HCT116 (cell line): Measurements from ENCODE around the gene MYO7B. TPM values are rescaled to one million over a fixed set of nuclear protein-coding genes. Genes with fewer than 3 reads are reported as not detected.

Experiments
- ATAC-seq: fragments of 200-7000 bp; cut with Tn5 transposase; 2 replicates; pipeline ENCODE4 v1.9.1; 2020; ENCODE audit warnings: mild to moderate bottlenecking, moderate library complexity
- BruUV-seq: library from RNA; stranded (reverse); fragments of 400-500 nt; replicated peaks from 2 replicates; lab custom pipeline; 2021; lab: Mats Ljungman, UMichigan
- CTCF ChIA-PET: fragments of 300-600 bp; sonication (Branson Sonifier 250); formaldehyde crosslinking; loops from one replicate; lab custom pipeline; 2021; ENCODE audit warnings: antibody characterized with exemption; lab: Charles Lee
- POLR2A ChIA-PET: fragments of 300-600, 350-600 bp; sonication (Branson Sonifier 250); formaldehyde crosslinking; loops from one replicate; lab custom pipeline; 2021; ENCODE audit warnings: antibody characterized with exemption; lab: Charles Lee
- RAD21 ChIA-PET, 2 experiments: fragments of 300-600 bp; sonication (Branson Sonifier 250); formaldehyde crosslinking; loops; one replicate each; lab custom pipeline; 2023; ENCODE audit warnings: low total read pairs in 2 of 2; ENCODE audit not compliant: uncharacterized antibody in 2 of 2, unreplicated experiment in 2 of 2, low non-redundant PET in 1 of 2; lab: Charles Lee
- DNase-seq: peaks from one replicate; pipeline ENCODE4 v3.0.0-alpha.2; 2010; ENCODE audit warnings: low read depth, low spot score
- H2AFZ ChIP-seq: fragments of 200-600 bp; shearing (Covaris generic), sonication (generic); 2 replicates; pipeline ENCODE4 v1.6.1; 2017; ENCODE audit warnings: low read depth, mixed run types, mixed read lengths, antibody characterized with exemption, low read length; ENCODE audit not compliant: poor library complexity, severe bottlenecking
- H3K27ac ChIP-seq: 2 replicates; pipeline ENCODE4 v1.5.1; 2012; ENCODE audit warnings: low read depth, low read length
- H3K27me3 ChIP-seq: fragments of 200-600 bp; sonication (generic); 2 replicates; pipeline ENCODE4 v1.6.1; 2016; ENCODE audit warnings: mixed run types, low read length, mixed read lengths; ENCODE audit not compliant: insufficient read depth
- H3K36me3 ChIP-seq, 2 experiments: fragments of 200-500 bp in 1 of 2; fragments of 200-600 bp in 1 of 2; sonication (Bioruptor generic) in 1 of 2; sonication (generic) in 1 of 2; 2 replicates each; pipeline versions ENCODE4 v1.5.1 to v1.6.1; 2014 to 2016; ENCODE audit warnings: low read length in 2 of 2, inconsistent platforms in 1 of 2, mixed read lengths in 1 of 2, mixed run types in 1 of 2; ENCODE audit not compliant: insufficient read depth in 2 of 2, control insufficient read depth in 1 of 2
- H3K4me1 ChIP-seq, 2 experiments: fragments of 200-600 bp in 1 of 2; sonication (generic) in 1 of 2; 2 replicates each; pipeline versions ENCODE4 v1.5.1 to v1.6.1; 2012 to 2017; ENCODE audit warnings: low read length in 2 of 2, inconsistent platforms in 1 of 2, mild to moderate bottlenecking in 1 of 2, mixed read lengths in 1 of 2, mixed run types in 1 of 2, moderate library complexity in 1 of 2; ENCODE audit not compliant: insufficient read depth in 2 of 2, control insufficient read depth in 1 of 2
- H3K4me2 ChIP-seq: fragments of 200-600 bp; sonication (generic); 2 replicates; pipeline ENCODE4 v1.6.1; 2017; ENCODE audit warnings: mixed run types, low read length, mixed read lengths
- H3K4me3 ChIP-seq, 2 experiments: fragments of 200-600 bp in 1 of 2; sonication (generic) in 1 of 2; replicated peaks in 1 of 2; 2 replicates each; pipeline ENCODE4 v1.5.1; 2011 to 2016; ENCODE audit warnings: low read length in 2 of 2, control low read depth in 1 of 2, low read depth in 1 of 2, mild to moderate bottlenecking in 1 of 2, mixed read lengths in 1 of 2, mixed run types in 1 of 2
- H3K79me2 ChIP-seq: fragments of 200-600 bp; sonication (generic); 2 replicates; pipeline ENCODE4 v1.6.1; 2017; ENCODE audit warnings: mild to moderate bottlenecking, mixed run types, low read length, moderate library complexity, mixed read lengths; ENCODE audit not compliant: insufficient read depth
- H3K9ac ChIP-seq: fragments of 200-600 bp; sonication (generic); 2 replicates; pipeline ENCODE4 v1.6.1; 2016; ENCODE audit warnings: low read length, mixed read lengths
- H3K9me2 ChIP-seq: fragments of 200-600 bp; sonication (generic), shearing (Covaris generic); 2 replicates; pipeline ENCODE4 v1.6.1; 2017; ENCODE audit warnings: mixed run types, mild to moderate bottlenecking, moderate library complexity; ENCODE audit not compliant: insufficient read depth
- H3K9me3 ChIP-seq, 2 experiments: fragments of 200-500 bp in 1 of 2; fragments of 200-600 bp in 1 of 2; sonication (Bioruptor generic) in 1 of 2; sonication (generic) in 1 of 2; 2 replicates each; pipeline ENCODE4 v1.6.1; 2014 to 2017; ENCODE audit warnings: low read length in 2 of 2, mixed read lengths in 2 of 2, inconsistent platforms in 1 of 2, low read depth in 1 of 2, mild to moderate bottlenecking in 1 of 2, mixed run types in 1 of 2, moderate library complexity in 1 of 2; ENCODE audit not compliant: control insufficient read depth in 1 of 2, insufficient read depth in 1 of 2
- H4K20me1 ChIP-seq: fragments of 200-600 bp; sonication (generic), shearing (Covaris generic); 2 replicates; pipeline ENCODE4 v1.6.1; 2017; ENCODE audit warnings: mixed run types, mild to moderate bottlenecking, moderate library complexity; ENCODE audit not compliant: insufficient read depth
- CEBPB ChIP-seq: IDR thresholded peaks from 2 replicates; pipeline ENCODE4 v1.6.1; 2012; ENCODE audit warnings: low read depth
- EGR1 ChIP-seq: IDR thresholded peaks from 2 replicates; pipeline ENCODE4 v1.6.1; 2012; ENCODE audit warnings: low read depth
- ELF1 ChIP-seq: IDR thresholded peaks from 2 replicates; pipeline ENCODE4 v1.6.1; 2012; ENCODE audit warnings: low read depth, borderline replicate concordance
- EZH2phosphoT487 ChIP-seq: fragments of 200-600 bp; IDR thresholded peaks from 2 replicates; pipeline ENCODE4 v1.6.1; 2018; ENCODE audit warnings: antibody characterized with exemption, borderline replicate concordance
- FOSL1 ChIP-seq: IDR thresholded peaks from 2 replicates; pipeline ENCODE4 v1.6.1; 2012; ENCODE audit warnings: low read depth
- JUND ChIP-seq: IDR thresholded peaks from 2 replicates; pipeline ENCODE4 v1.6.1; 2012
- POLR2A ChIP-seq: IDR thresholded peaks from 2 replicates; pipeline ENCODE4 v1.7.0; 2011; ENCODE audit warnings: borderline replicate concordance; ENCODE audit not compliant: insufficient read depth, insufficient read length; ENCODE audit errors: extremely low read depth
- POLR2AphosphoS5 ChIP-seq: IDR thresholded peaks from 2 replicates; pipeline ENCODE4 v1.6.1; 2011; ENCODE audit warnings: mild to moderate bottlenecking, low read depth, low read length, moderate library complexity
- SIN3A ChIP-seq: IDR thresholded peaks from 2 replicates; pipeline ENCODE4 v1.6.1; 2012; ENCODE audit warnings: low read depth
- SRF ChIP-seq: IDR thresholded peaks from 2 replicates; pipeline ENCODE4 v1.6.1; 2012; ENCODE audit warnings: low read depth
- TCF7L2 ChIP-seq: IDR thresholded peaks from 2 replicates; pipeline ENCODE4 v1.7.0; 2011; ENCODE audit warnings: borderline replicate concordance, inconsistent platforms; ENCODE audit not compliant: insufficient read depth, insufficient read length; ENCODE audit errors: extremely low read depth
- YY1 ChIP-seq: IDR thresholded peaks from 2 replicates; pipeline ENCODE4 v1.6.1; 2011; ENCODE audit warnings: low read length, low read depth, moderate library complexity, mild to moderate bottlenecking; ENCODE audit not compliant: insufficient replicate concordance; ENCODE audit errors: extremely low read depth
- ZFX ChIP-seq: fragments of 450-650 bp; IDR thresholded peaks from 2 replicates; pipeline ENCODE4 v1.6.1; 2017
- intact Hi-C: fragments of 100-400 bp; cut with micrococcal nuclease; formaldehyde crosslinking; loops from 2 replicates; pipeline ENCODE4 v1.10.0; 2022
- total RNA-seq: library from RNA; stranded (reverse); gene quantifications from one replicate; pipeline ENCODE4 v1.2.1, GENCODE V29; 2021; ENCODE audit not compliant: unreplicated experiment
- TF ChIP-seq, protein P1 (sequence below): IDR thresholded peaks from 2 replicates; pipeline ENCODE4 v1.6.1; 2012
- TF ChIP-seq, protein P2 (sequence below), 3 experiments: fragments of 200-600 bp in 1 of 3; sonication (generic) in 1 of 3; IDR thresholded peaks in 2 of 3; conservative IDR thresholded peaks in 1 of 3; 2 replicates each; pipeline ENCODE4 v1.5.1; 2012 to 2017; ENCODE audit warnings: low read depth in 2 of 3, low read length in 2 of 3, antibody characterized with exemption in 1 of 3, borderline replicate concordance in 1 of 3, control low read depth in 1 of 3, mild to moderate bottlenecking in 1 of 3, mixed read lengths in 1 of 3, mixed run types in 1 of 3, moderate library complexity in 1 of 3; ENCODE audit not compliant: insufficient read depth in 1 of 3
- TF ChIP-seq, protein P3 (sequence below): IDR thresholded peaks from 2 replicates; pipeline ENCODE4 v1.6.1; 2011; ENCODE audit warnings: mild to moderate bottlenecking, low read length, moderate library complexity; ENCODE audit not compliant: insufficient replicate concordance; ENCODE audit errors: extremely low read depth

The MYO7B gene
- total RNA-seq, 1 experiment from 2014 or later = 0.07 TPM

DNA sequence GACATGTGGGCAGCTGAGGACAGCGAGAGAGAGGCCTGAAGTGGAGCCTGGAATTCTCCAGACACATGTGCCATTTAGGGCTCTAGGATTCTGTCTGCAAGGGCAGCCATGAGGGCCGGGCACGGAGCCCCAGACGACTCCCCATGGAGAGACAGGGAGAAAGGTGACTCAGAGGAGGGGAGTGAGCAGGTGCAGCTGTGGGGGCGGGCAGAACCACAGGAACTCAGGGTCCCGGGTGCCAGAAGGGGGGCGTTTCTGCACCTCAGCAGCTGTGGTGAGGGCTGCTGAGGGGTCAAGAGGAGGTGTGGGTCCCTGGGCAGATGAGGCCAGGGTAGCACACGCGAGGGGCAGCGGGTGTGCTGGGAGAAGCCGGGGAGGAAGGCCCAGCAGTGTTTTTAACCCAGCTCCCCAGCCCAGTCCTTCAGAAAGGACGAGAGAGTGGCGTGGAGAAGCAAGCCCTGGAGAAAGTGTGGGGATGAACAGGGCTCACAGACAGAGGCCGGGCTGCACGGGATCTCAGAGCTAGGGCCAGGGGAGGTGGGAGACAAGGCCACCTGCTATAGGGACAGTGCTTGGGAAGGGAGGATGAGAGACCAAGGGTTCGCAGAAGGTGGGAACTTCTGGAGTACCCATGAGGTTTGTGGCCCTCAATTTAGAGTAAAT lies 118.1 kb downstream of the MYO7B start:
- H3K4me3 ChIP-seq = no peak overlapping the region
- H2AFZ ChIP-seq = no peak overlapping the region
- no peak overlapping the region for H3K9ac ChIP-seq
- no peak overlapping the region for H3K27ac ChIP-seq
- H3K9me2 ChIP-seq = no peaks in the 10 kb centered on the region
- CTCF ChIA-PET = interaction anchor here (1.5 kb wide), 1 partner anchor 62 kb away, joined by 10 read pairs; no protein-coding TSS in a partner anchor
- intact Hi-C loops = no loop called here
- H3K79me2 ChIP-seq = no peaks in the 10 kb centered on the region
- no peaks in the 10 kb centered on the region for H3K36me3 ChIP-seq
- RAD21 ChIA-PET = no interaction called here
- ATAC-seq = no peak
- POLR2A ChIA-PET = no interaction called here
- H3K4me2 ChIP-seq = no peak overlapping the region
- no peaks in the 10 kb centered on the region for H3K27me3 ChIP-seq
- DNase-seq = no peak
- H3K4me1 ChIP-seq = peaks cover 0 to 8% of the 10 kb centered on the region in 2 experiments; a peak in 1 of 4 replicates
- no peak for TF ChIP-seq ELF1
- TF ChIP-seq ZFX = no peak
- no peak for TF ChIP-seq EGR1
- TF ChIP-seq, protein P1, sequence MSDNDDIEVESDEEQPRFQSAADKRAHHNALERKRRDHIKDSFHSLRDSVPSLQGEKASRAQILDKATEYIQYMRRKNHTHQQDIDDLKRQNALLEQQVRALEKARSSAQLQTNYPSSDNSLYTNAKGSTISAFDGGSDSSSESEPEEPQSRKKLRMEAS = no peak
- BruUV-seq = no TSS peak
- H4K20me1 ChIP-seq = no peaks in the 10 kb centered on the region
- no peaks in the 10 kb centered on the region for H3K9me3 ChIP-seq

DNA sequence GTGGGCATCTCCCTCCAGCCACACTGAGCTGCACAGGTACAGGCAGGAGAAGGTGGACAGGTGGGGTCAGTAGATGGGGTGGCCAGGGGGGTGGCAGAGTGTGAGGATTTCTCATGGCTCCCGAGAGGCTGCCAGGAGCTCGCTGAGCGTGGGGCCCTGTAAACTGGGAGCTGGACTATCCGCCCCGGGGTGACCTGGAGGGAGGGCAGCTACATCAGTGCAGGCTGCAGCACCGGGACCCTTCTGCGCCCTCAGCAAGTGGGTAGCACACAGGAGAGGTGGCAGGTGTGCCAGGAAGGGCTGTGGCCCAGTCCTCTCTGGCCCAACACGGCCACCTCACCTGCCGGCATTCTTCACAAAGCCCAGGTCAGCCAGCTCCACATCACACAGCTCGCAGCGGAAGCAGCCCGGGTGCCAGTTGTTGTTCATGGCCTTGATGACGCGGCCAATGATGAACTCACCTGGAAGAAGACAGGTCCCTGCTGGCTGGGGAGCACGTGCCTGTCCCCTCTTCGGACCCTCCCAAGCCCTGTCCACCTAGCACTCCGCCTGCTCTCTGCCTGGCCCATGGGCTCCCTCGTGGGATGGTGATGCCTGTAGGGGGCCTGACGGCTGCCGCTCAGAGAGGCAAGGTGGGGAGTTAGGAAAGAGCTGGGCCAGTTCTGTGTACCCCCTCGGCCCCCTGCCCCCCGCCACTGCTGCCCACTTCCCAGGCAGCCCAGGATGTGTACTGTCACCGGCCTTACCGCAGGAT lies 118.8 kb downstream of the MYO7B start:
- no TSS peak for BruUV-seq
- Histone ChIP-seq H3K9me2 (no peaks in the 10 kb centered on the region), H3K9ac (no peak overlapping the region), H4K20me1 (no peaks in the 10 kb centered on the region), H3K4me2 (no peak overlapping the region), H3K4me3 (no peak overlapping the region), H3K27ac (no peak overlapping the region), H3K9me3 (no peaks in the 10 kb centered on the region), H3K4me1 (peaks cover 0 to 4% of the 10 kb centered on the region in 2 experiments; a peak in 1 of 4 replicates), H3K79me2 (no peaks in the 10 kb centered on the region), H3K36me3 (no peaks in the 10 kb centered on the region), H2AFZ (no peak overlapping the region), H3K27me3 (no peaks in the 10 kb centered on the region)
- intact Hi-C loops = no loop called here
- ATAC-seq (no peak), DNase-seq (no peak)
- ChIA-PET RAD21 (no interaction called here), CTCF (interaction anchor here (0.8 kb wide), 1 partner anchor 63 kb away, joined by 4 read pairs; no protein-coding TSS in a partner anchor), POLR2A (no interaction called here)
- no peak for TF ChIP-seq FOSL1
- TF ChIP-seq, protein P2, sequence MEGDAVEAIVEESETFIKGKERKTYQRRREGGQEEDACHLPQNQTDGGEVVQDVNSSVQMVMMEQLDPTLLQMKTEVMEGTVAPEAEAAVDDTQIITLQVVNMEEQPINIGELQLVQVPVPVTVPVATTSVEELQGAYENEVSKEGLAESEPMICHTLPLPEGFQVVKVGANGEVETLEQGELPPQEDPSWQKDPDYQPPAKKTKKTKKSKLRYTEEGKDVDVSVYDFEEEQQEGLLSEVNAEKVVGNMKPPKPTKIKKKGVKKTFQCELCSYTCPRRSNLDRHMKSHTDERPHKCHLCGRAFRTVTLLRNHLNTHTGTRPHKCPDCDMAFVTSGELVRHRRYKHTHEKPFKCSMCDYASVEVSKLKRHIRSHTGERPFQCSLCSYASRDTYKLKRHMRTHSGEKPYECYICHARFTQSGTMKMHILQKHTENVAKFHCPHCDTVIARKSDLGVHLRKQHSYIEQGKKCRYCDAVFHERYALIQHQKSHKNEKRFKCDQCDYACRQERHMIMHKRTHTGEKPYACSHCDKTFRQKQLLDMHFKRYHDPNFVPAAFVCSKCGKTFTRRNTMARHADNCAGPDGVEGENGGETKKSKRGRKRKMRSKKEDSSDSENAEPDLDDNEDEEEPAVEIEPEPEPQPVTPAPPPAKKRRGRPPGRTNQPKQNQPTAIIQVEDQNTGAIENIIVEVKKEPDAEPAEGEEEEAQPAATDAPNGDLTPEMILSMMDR (IDR thresholded peaks at IDR 0.05 in 2 of 3, conservative IDR thresholded peaks at IDR 0.05 in 1 of 3; ENCODE audit: borderline replicate concordance in 1 of 3, insufficient read depth in 1 of 3, low read depth in 2 of 3, low read length in 2 of 3) = no peak
- TF ChIP-seq, protein P3, sequence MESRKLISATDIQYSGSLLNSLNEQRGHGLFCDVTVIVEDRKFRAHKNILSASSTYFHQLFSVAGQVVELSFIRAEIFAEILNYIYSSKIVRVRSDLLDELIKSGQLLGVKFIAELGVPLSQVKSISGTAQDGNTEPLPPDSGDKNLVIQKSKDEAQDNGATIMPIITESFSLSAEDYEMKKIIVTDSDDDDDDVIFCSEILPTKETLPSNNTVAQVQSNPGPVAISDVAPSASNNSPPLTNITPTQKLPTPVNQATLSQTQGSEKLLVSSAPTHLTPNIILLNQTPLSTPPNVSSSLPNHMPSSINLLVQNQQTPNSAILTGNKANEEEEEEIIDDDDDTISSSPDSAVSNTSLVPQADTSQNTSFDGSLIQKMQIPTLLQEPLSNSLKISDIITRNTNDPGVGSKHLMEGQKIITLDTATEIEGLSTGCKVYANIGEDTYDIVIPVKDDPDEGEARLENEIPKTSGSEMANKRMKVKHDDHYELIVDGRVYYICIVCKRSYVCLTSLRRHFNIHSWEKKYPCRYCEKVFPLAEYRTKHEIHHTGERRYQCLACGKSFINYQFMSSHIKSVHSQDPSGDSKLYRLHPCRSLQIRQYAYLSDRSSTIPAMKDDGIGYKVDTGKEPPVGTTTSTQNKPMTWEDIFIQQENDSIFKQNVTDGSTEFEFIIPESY = no peak
- no peak for TF ChIP-seq EZH2phosphoT487
- no peak for TF ChIP-seq JUND
- TF ChIP-seq SRF = no peak
- TF ChIP-seq YY1 = no peak
- TF ChIP-seq ZFX = no peak
- TF ChIP-seq POLR2A = no peak
- no peak for TF ChIP-seq SIN3A
- no peak for TF ChIP-seq POLR2AphosphoS5
- no peak for TF ChIP-seq CEBPB
- no peak for TF ChIP-seq TCF7L2
